ENCODE measurements around the gene CTAGE4. TPM values are rescaled to one million over a fixed set of nuclear protein-coding genes. Genes with fewer than 3 reads are reported as not detected.

Gene CTAGE4
- total and polyA plus RNA-seq, 2 experiments from 2014 or later: 4.3 to 10.1 TPM

DNA sequence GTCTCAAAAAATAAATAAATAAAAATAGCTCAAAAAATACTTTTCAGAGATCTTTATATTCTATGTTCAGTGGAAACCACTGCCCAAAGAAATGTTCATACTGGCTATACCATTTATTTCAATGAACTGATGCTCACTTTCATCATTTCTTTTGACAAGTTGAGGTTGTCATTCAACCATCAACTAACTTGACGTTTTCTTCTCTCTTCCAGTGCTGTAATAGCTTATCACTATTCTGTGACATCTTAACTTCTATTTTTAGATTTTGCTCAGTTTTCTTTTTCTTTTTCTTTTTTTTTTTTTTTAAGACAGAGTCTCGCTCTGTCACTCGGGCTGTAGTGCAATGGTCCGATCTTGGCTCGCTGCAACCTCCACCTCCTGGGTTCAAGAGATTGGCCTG lies 8.7 kb upstream of the CTAGE4 start:
- H2AFZ ChIP-seq: no peak overlapping the region
- H3K4me3 ChIP-seq: no peak overlapping the region
- DNase-seq (ENCODE audit: low spot score) (no peak), ATAC-seq (no peak)
- H4K20me1 ChIP-seq (replicated peaks; ENCODE audit: insufficient read depth): no peaks in the 10 kb centered on the region
- Mint-ChIP-seq H3K27me3 (ENCODE audit: insufficient read depth, low read depth, poor library complexity) (no peaks in the 10 kb centered on the region), H3K36me3 (ENCODE audit: low read depth) (peaks cover 12% of the 10 kb centered on the region), H3K27ac (no peak overlapping the region), H3K4me1 (peaks cover 7% of the 10 kb centered on the region; the same call in 2 of the 3 replicates), H3K9me3 (peaks cover 10% of the 10 kb centered on the region; the same call in 2 of the 3 replicates), H3K4me3 (no peak overlapping the region)
- H3K4me1 ChIP-seq (ENCODE audit: insufficient read depth): no peaks in the 10 kb centered on the region
- no peaks in the 10 kb centered on the region for H3K36me3 ChIP-seq (ENCODE audit: insufficient read depth)
- no peaks in the 10 kb centered on the region for H3K9me2 ChIP-seq (ENCODE audit: insufficient read depth)
- TF ChIP-seq ZNF462 (CRISPR knock-in tag; IDR thresholded peaks at IDR 0.05) (no peak), NANOG (IDR thresholded peaks at IDR 0.05; ENCODE audit: borderline replicate concordance) (no peak), STAT1 (IDR thresholded peaks at IDR 0.05; ENCODE audit: unreplicated experiment) (no peak), CREB1 (CRISPR knock-in tag; IDR thresholded peaks at IDR 0.05; ENCODE audit: low read depth) (no peak), POLR2AphosphoS5 (IDR thresholded peaks at IDR 0.05; ENCODE audit: low read depth) (no peak), ZNF331 (CRISPR knock-in tag; IDR thresholded peaks at IDR 0.05; ENCODE audit: low read depth) (no peak), ZNF114 (CRISPR knock-in tag; IDR thresholded peaks at IDR 0.05) (no peak), JUNB (IDR thresholded peaks at IDR 0.05; ENCODE audit: unreplicated experiment) (no peak), EZH2 (IDR thresholded peaks at IDR 0.05; ENCODE audit: low read depth, unreplicated experiment) (no peak), CTCF (conservative IDR thresholded peaks at IDR 0.05; ENCODE audit: low read depth in 2 of 2) (no peak), EZH2phosphoT487 (IDR thresholded peaks at IDR 0.05; ENCODE audit: unreplicated experiment) (no peak)
- TF ChIP-seq, protein P1, sequence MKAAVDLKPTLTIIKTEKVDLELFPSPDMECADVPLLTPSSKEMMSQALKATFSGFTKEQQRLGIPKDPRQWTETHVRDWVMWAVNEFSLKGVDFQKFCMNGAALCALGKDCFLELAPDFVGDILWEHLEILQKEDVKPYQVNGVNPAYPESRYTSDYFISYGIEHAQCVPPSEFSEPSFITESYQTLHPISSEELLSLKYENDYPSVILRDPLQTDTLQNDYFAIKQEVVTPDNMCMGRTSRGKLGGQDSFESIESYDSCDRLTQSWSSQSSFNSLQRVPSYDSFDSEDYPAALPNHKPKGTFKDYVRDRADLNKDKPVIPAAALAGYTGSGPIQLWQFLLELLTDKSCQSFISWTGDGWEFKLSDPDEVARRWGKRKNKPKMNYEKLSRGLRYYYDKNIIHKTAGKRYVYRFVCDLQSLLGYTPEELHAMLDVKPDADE (IDR thresholded peaks at IDR 0.05): no peak
- TF ChIP-seq, protein P2, sequence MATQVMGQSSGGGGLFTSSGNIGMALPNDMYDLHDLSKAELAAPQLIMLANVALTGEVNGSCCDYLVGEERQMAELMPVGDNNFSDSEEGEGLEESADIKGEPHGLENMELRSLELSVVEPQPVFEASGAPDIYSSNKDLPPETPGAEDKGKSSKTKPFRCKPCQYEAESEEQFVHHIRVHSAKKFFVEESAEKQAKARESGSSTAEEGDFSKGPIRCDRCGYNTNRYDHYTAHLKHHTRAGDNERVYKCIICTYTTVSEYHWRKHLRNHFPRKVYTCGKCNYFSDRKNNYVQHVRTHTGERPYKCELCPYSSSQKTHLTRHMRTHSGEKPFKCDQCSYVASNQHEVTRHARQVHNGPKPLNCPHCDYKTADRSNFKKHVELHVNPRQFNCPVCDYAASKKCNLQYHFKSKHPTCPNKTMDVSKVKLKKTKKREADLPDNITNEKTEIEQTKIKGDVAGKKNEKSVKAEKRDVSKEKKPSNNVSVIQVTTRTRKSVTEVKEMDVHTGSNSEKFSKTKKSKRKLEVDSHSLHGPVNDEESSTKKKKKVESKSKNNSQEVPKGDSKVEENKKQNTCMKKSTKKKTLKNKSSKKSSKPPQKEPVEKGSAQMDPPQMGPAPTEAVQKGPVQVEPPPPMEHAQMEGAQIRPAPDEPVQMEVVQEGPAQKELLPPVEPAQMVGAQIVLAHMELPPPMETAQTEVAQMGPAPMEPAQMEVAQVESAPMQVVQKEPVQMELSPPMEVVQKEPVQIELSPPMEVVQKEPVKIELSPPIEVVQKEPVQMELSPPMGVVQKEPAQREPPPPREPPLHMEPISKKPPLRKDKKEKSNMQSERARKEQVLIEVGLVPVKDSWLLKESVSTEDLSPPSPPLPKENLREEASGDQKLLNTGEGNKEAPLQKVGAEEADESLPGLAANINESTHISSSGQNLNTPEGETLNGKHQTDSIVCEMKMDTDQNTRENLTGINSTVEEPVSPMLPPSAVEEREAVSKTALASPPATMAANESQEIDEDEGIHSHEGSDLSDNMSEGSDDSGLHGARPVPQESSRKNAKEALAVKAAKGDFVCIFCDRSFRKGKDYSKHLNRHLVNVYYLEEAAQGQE (IDR thresholded peaks at IDR 0.05; ENCODE audit: unreplicated experiment): no peak
- no peaks in the 10 kb centered on the region for H3F3A ChIP-seq (replicated peaks; ENCODE audit: low read depth)
- no peak overlapping the region for H3K27ac ChIP-seq (ENCODE audit: low read depth)
- H3K4me2 ChIP-seq: no peak overlapping the region
- no peaks in the 10 kb centered on the region for H3K27me3 ChIP-seq (ENCODE audit: insufficient read depth)
- H3K79me2 ChIP-seq (replicated peaks; ENCODE audit: insufficient read depth): no peaks in the 10 kb centered on the region
